ES-I3 (cell line): ENCODE measurements around the gene FBN1.

ENCODE experiments used
- H3K36me3 ChIP-seq: 2 replicates; pipeline ENCODE4 v1.6.1; 2013; ENCODE audit warnings: mild to moderate bottlenecking, low read length, control low read depth, moderate library complexity; ENCODE audit not compliant: insufficient read depth
- H3K4me1 ChIP-seq: 2 replicates; pipeline ENCODE4 v1.6.1; 2013; ENCODE audit warnings: mild to moderate bottlenecking, control low read depth, low read length; ENCODE audit not compliant: insufficient read depth
- H3K9ac ChIP-seq: 2 replicates; pipeline ENCODE4 v1.6.1; 2013; ENCODE audit warnings: low read depth, mild to moderate bottlenecking, low read length, moderate library complexity
- H3K9me3 ChIP-seq: 2 replicates; pipeline ENCODE4 v1.6.1; 2013; ENCODE audit warnings: mild to moderate bottlenecking, low read length, moderate library complexity; ENCODE audit not compliant: control insufficient read depth, insufficient read depth

FBN1 gene

GRCh38 chr15:48592933-48593332 lies 52.6 kb downstream of the FBN1 start:
- Histone ChIP-seq H3K9me3 (no peaks in the 10 kb centered on the region), H3K9ac (no peak overlapping the region), H3K36me3 (no peaks in the 10 kb centered on the region), H3K4me1 (no peaks in the 10 kb centered on the region)

DNA sequence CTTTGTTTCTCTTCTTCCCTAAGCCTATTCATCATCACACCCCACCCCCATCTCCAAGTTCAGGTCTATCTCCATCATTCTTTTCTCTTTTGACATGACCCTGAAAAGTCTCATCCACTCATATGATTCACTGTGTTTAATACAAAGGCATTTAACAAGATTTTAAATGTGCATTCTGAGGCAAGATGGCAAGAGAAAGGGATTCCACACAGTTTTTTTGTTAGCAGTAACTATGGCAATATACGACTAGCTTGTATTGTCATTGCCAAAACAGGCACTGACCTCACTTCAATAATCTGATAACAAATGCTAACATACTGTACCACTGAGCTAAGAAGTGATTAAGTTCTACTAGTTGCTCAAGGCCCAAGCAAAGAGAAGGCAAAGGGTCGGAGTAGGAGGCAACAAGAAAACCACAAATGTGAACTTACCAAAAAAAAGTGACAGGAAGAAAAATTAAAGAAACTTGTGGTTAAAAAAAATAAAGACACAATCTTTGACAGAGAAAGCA lies 53.2 kb downstream of the FBN1 start:
- no peaks in the 10 kb centered on the region for H3K36me3 ChIP-seq
- H3K9ac ChIP-seq: no peak overlapping the region
- no peaks in the 10 kb centered on the region for H3K9me3 ChIP-seq
- no peaks in the 10 kb centered on the region for H3K4me1 ChIP-seq

GRCh38 chr15:48590723-48591122 lies 54.8 kb downstream of the FBN1 start:
- Histone ChIP-seq H3K36me3 (no peaks in the 10 kb centered on the region), H3K4me1 (no peaks in the 10 kb centered on the region), H3K9ac (no peak overlapping the region)

DNA sequence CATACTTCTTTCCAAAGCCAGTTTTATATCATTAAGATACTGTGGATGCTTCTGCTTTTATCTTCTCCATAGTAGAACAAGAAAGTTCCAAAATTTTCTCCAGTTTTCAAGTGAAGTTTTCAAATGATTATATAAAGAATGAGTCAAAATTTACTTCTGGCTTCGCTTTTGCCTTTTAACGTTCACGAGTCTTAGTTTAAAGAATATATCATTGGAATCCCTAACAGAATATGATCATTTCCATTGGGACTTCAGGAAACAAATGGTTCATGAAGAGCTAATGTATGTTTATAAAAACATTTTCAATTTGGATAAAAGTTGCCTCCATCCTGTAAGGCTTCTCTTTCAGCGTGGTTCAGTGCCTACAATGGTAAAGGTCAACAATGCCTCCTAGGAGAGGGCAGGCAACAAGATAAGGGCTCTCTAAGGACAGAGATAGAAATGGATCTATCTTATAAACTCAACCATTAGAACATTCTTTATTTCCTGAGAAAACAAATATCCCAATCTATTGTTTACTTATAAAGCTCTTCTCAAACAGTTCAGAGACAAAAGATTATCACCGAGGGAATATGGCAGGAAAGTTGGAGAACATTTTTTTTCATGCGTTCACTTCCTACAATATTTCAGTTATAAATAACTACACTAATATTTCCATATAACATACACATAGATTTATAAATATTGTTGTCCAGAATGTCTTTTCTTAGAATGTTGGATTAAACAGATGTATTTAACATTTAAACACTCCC lies 60.5 kb downstream of the FBN1 start:
- Histone ChIP-seq H3K9ac (no peak overlapping the region), H3K9me3 (no peaks in the 10 kb centered on the region), H3K4me1 (no peaks in the 10 kb centered on the region), H3K36me3 (no peaks in the 10 kb centered on the region)

More at GRCh38 chr15:48590723-48591122, 54.8 kb downstream of the FBN1 start:
- no peaks in the 10 kb centered on the region for H3K9me3 ChIP-seq

DNA sequence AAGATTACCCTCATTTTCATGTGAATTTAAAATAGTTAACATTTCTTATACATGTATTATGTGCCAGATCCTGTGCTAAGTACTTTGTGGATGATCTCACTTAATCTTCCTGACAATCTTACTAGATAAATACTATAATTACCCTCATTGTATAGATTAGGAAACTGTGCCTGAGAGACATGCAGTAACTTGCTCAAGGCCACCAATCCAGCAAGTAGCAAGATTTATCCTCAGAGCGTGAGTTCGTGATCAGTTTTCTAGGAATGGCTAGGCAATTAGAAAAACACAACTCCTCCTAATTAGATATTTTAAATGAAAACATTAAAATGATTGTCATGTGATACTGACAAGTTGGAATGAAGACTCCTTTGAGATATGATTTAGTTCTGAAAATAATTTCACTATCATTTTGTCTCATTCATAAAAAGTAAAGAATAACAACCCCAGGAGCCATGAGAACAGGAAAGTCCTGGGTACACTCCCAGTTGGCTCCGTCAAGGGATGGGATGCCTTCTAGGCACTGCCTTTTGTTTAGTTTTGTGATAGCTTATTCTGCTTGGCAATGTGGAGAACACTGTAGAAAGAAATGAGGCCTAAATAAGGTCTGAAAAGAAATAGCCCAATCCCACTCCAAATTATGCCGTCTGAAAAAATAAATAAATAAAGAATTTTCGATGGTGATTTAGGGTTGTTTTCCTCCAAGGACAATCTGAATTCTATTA lies 61.3 kb downstream of the FBN1 start:
- H3K36me3 ChIP-seq: no peaks in the 10 kb centered on the region
- H3K9ac ChIP-seq: no peak overlapping the region
- no peaks in the 10 kb centered on the region for H3K4me1 ChIP-seq
- no peaks in the 10 kb centered on the region for H3K9me3 ChIP-seq

DNA sequence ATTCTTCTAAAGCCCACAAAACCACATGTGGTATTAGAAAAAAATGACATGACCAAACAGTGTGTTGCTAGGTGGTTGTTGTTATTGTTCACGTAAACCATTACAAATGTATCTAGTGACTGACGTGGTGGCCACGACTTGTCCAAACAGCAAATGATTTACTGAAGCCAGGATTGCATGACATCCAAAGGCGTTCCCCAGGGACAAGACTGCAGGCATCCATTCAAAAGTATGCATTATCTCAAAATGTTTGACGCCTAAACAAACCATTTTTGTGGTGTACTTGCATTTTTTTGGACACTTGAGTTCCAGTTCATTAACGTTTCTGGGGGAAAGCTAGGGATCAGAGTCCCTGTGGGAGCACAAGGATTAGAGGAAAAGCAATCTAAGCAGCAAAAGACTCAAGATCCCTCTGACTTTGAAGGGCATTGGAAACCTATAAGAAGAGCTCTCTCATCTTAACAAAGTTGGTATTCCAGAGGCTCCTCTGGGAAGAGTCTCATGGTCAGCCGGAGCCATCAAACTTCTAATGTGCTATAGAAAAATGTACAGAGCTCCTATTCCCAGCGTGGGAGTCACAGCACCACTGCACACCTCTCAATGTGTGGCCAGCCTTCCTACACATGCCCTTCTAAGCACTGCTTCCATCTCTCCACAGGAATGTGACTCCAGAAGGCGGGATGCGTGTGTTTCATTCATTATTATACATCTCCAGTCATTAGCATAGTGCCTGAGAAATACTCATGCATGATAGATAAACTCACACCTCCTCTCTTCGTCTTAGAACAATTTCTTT lies 62.9 kb downstream of the FBN1 start:
- Histone ChIP-seq H3K4me1 (no peaks in the 10 kb centered on the region), H3K36me3 (no peaks in the 10 kb centered on the region), H3K9me3 (no peaks in the 10 kb centered on the region), H3K9ac (no peak overlapping the region)

- no peak overlapping the region for H3K9ac ChIP-seq
- no peaks in the 10 kb centered on the region for H3K4me1 ChIP-seq
- H3K36me3 ChIP-seq: no peaks in the 10 kb centered on the region
- no peaks in the 10 kb centered on the region for H3K9me3 ChIP-seq
Measured at GRCh38 chr15:48581219-48581618, 64.3 kb downstream of the FBN1 start.

DNA sequence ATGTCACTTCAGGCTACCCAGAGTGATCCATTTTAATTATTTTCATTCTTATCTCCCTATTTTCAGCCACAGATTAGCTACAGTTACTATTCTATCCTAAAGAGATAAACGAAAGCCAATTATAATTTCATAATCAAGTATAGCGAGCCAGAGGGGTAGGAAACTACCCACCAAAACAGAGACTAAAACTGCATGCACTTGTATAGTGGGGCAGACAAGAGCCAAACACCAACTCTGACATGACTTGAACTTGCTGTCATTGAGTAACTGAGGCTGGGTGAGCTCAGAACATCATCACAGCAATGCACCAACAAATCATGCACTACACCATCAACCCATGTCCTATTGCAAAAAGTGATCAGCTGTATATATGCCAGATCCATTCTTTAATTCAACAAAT lies 64.8 kb downstream of the FBN1 start:
- H3K9me3 ChIP-seq: no peaks in the 10 kb centered on the region
- no peaks in the 10 kb centered on the region for H3K4me1 ChIP-seq

DNA sequence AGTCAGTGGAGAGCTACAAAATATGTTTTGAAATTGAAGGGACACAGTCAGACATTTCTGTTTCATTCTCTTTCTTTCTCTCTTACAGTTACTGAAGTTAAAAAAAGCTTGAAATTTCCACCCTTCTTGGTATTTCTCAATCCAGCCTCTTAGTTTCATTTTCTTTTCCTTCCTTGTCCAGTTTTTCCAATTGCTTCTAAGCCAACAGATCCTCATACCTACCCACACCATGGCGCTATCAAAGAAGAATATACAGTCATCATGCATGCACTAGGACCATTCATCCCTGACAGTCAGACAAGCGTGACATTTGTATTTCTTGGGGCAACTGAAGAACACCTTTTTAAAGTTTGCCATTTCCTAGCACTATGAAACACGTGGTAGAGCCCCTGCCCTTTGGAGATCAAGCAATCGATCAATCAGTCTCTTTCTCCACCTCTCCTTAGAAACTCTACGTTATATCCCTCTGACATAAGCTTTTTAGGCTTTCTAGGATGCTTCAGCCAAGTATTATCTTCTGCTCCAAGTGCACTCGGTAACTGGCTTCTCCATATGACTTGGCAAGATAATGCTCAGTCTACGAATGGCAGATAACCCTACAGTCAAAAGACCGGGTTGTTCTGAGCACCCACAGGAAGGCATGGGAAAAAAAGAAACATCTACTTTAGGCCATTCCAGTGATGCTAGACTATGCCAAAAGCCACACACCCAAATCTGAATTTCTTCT lies 65.4 kb downstream of the FBN1 start:
- H3K9ac ChIP-seq: no peak overlapping the region
- H3K4me1 ChIP-seq: no peaks in the 10 kb centered on the region
- no peaks in the 10 kb centered on the region for H3K36me3 ChIP-seq
- no peaks in the 10 kb centered on the region for H3K9me3 ChIP-seq

More for the DNA sequence above, 64.8 kb downstream of the FBN1 start:
- Histone ChIP-seq H3K36me3 (no peaks in the 10 kb centered on the region), H3K9ac (no peak overlapping the region)

DNA sequence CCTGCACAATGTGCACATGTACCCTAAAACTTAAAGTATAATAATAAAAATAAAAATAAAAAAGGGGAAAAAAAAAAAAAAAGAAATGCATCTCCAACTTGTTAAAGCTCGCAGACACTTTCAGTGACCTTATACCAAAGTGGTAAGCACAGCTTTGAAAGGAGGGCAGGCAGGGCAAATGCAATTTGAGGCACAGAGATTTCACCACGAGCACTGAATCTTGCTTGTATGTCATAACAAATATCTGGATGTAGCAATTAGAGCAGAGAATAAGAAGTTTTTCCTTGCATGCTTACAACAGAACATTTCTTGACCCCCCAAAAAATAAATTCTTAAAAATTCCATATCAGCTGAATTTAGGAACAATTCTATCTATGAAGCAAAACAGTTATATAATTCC lies 66.5 kb downstream of the FBN1 start:
- Histone ChIP-seq H3K9me3 (no peaks in the 10 kb centered on the region), H3K36me3 (no peaks in the 10 kb centered on the region), H3K4me1 (no peaks in the 10 kb centered on the region), H3K9ac (no peak overlapping the region)

GRCh38 chr15:48577469-48577868 lies 68.0 kb downstream of the FBN1 start:
- no peaks in the 10 kb centered on the region for H3K4me1 ChIP-seq

GRCh38 chr15:48574187-48574586 lies 71.3 kb downstream of the FBN1 start:
- Histone ChIP-seq H3K9me3 (no peaks in the 10 kb centered on the region), H3K4me1 (no peaks in the 10 kb centered on the region), H3K36me3 (no peaks in the 10 kb centered on the region), H3K9ac (no peak overlapping the region)

More at GRCh38 chr15:48577469-48577868, 68.0 kb downstream of the FBN1 start:
- Histone ChIP-seq H3K9ac (no peak overlapping the region), H3K9me3 (no peaks in the 10 kb centered on the region), H3K36me3 (no peaks in the 10 kb centered on the region)

DNA sequence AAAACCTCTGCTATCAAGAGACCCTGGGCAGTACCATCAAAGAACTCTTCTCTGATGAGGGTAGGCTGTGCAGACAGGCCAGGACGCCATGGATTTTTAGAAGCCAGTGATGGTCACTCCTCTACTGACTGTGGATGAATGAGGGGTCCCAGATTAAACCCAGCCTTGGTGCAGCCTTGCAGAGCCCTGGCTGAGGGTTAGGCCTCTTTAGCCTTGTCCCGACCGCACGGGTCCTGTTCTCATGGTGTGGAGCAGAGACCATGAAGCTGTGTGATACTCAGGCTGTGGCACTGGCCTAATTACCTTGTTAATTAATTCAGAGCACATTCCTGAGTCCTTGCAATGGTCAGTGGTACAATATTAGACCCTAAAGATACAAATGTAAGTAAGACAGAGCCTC lies 71.7 kb downstream of the FBN1 start:
- Histone ChIP-seq H3K9ac (no peak overlapping the region), H3K4me1 (no peaks in the 10 kb centered on the region), H3K9me3 (no peaks in the 10 kb centered on the region), H3K36me3 (no peaks in the 10 kb centered on the region)

DNA sequence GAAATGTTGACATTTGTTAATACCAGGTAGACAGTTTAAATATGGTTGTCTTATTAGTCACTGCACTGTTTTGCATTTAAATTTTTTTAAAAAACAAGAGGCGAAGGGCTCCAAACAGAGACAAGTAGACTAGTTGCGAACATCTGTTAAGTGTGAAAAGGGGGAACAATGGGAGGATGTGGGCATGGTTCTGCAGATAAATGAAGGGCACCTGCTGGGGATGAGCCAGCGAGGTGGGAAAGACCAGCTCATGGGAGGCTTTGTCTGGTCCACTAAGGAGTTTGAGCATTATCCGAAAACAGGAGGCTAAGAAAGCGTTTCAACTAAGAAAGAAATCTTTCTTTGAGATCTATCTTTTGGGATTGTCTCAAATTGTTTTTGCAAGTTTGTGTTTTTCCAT lies 72.7 kb downstream of the FBN1 start:
- Histone ChIP-seq H3K36me3 (no peaks in the 10 kb centered on the region), H3K9me3 (no peaks in the 10 kb centered on the region), H3K4me1 (no peaks in the 10 kb centered on the region), H3K9ac (no peak overlapping the region)
